ENCODE data around the gene SCN4A. TPM values are rescaled to one million over a fixed set of nuclear protein-coding genes. Genes with fewer than 3 reads are reported as not detected.
"Not testable (repeated sequence)": the region's sequence is repeated elsewhere in the genome, so short reads cannot be mapped to it uniquely, and the experiment has no call there.

SCN4A gene
- total RNA-seq, 2 donors from 2014 or later, result 3.9 to 4.4 TPM

DNA sequence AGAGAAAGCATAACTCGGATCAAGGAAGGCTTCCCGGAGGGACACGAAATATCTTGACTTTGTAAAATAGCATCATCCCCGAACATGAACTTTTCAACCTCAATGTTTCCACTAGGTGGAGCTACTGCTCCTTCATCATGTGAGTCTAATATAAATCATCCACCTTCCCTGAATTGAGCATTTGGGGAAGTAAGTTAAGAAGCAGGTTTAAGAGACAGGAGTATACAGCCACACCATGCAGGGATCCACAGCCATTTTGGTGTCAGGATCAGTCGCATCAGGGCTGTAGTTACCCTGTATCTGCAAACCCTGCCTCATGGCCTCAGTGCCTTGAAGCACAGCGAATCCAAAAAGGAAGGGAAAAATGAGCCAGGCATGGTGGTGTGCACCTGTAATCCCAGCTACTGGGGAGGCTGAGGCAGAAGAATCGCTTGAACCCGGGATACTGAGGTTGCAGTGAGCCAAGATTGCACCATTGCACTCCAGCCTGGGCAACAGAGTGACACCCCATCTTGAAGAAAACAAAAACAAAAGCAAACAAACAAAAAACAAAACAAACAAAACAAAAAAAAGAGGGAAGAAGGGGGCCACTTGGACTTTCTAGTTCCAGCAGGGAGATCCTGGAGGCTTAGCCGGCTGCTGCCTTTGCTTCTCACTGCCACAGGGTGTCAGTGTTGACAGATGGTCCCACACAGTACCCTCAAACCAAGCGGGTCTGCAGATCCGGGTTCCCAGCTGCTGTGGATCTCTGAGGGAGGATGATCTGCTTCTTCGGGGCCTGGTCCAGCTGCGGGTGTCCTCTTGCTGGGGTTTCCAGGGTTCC, 83.5 kb downstream of the SCN4A start:
- peak; percentile 69 for TF ChIP-seq CTCF (conservative IDR thresholded peaks at IDR 0.05)
- H3K4me3 Mint-ChIP-seq; H3K9ac ChIP-seq (ENCODE audit: extremely low read depth, low read length, poor library complexity, severe bottlenecking); H3K9me3 ChIP-seq (ENCODE audit: control insufficient read depth, low read length); H3K4me1 ChIP-seq (ENCODE audit: control insufficient read depth, insufficient read depth, low read length); H3K27me3 Mint-ChIP-seq (ENCODE audit: insufficient read depth); H3K4me1 Mint-ChIP-seq; H3K36me3 ChIP-seq (ENCODE audit: control insufficient read depth, insufficient read depth, low read length); H3K27me3 ChIP-seq (ENCODE audit: control insufficient read depth, insufficient read depth, low read length, poor library complexity, severe bottlenecking); H3K27ac ChIP-seq (ENCODE audit: low read depth, low read length); H3K9me3 Mint-ChIP-seq; H3K27ac Mint-ChIP-seq; H3K4me3 ChIP-seq (ENCODE audit: low read length); H3K36me3 Mint-ChIP-seq (ENCODE audit: low read depth): not testable (repeated sequence)
- peak; percentile 89 for DNase-seq
- WGBS, 2 experiments (ENCODE audit: insufficient coverage in 1 of 2, insufficient read length in 1 of 2), result 66 to 76% methylated on average over 8 to 13 of the region's 13 CpGs

Other genes starting within 250 kb of the SCN4A start
- 10 to 100 TPM; 49.7 to 73.1 TPM for gene STRADA, start 231.1 kb downstream of the SCN4A start, total RNA-seq
- 10 to 100 TPM; 57.3 to 65.7 TPM for gene CCDC47, start 199.3 kb downstream of the SCN4A start, total RNA-seq
- gene DDX42, start 198.7 kb downstream of the SCN4A start, total RNA-seq, result 100 to 1,000 TPM; 154 to 171 TPM
- 100 to 1,000 TPM; 137 TPM for gene PSMC5, start 145.5 kb downstream of the SCN4A start, total RNA-seq
- gene FTSJ3, start 145.3 kb downstream of the SCN4A start, total RNA-seq, result 10 to 100 TPM; 58.5 to 72.3 TPM
- 10 to 100 TPM; 68.8 to 82.1 TPM for gene SMARCD2, start 130.2 kb downstream of the SCN4A start, total RNA-seq
- gene CSH2, start 99.2 kb downstream of the SCN4A start, total RNA-seq, result under 1 TPM in 1 of 2 donors, not detected in 1; 0.57 TPM
- under 1 TPM; 0.42 to 0.49 TPM for gene GH2, start 91.0 kb downstream of the SCN4A start, total RNA-seq
- under 1 TPM in 1 of 2 donors, not detected in 1; 0.64 TPM for gene CSH1, start 76.3 kb downstream of the SCN4A start, total RNA-seq
- gene CSHL1, start 61.7 kb downstream of the SCN4A start, total RNA-seq, result not detected
- not detected for gene GH1, start 54.1 kb downstream of the SCN4A start, total RNA-seq
- gene CD79B, start 40.6 kb downstream of the SCN4A start, total RNA-seq, result under 1 TPM; 0.35 to 0.44 TPM
- gene PRR29, start 25.4 kb upstream of the SCN4A start, total RNA-seq, result 1 to 10 TPM; 3.3 to 6.1 TPM
- gene ICAM2, start 47.7 kb upstream of the SCN4A start, total RNA-seq, result under 1 TPM in 1 of 2 donors, not detected in 1; 0.75 TPM
- 10 to 100 TPM in 1 of 2 donors, 1 to 10 TPM in 1; 9.0 to 13.7 TPM for gene ERN1, start 157.2 kb upstream of the SCN4A start, total RNA-seq

All from endodermal cell (in vitro differentiated cells).